ENCODE measurements around the gene PRODH. TPM values are rescaled to one million over a fixed set of nuclear protein-coding genes. Genes with fewer than 3 reads are reported as not detected.
"Not testable (repeated sequence)": the region's sequence is repeated elsewhere in the genome, so short reads cannot be mapped to it uniquely, and the experiment has no call there.

PRODH gene
- total and polyA plus RNA-seq, 2 donors (not counting 3 experiments of a cell fraction or from before 2014, with no cell fraction given) = not detected

GRCh38 chr22:18961201-18961600 is 25.1 kb upstream of the PRODH start:
- CTCF ChIA-PET; H3K79me2 ChIP-seq (ENCODE audit: control insufficient read depth, insufficient read depth, low read length); dilution Hi-C loops (cut with MboI; ENCODE audit: extremely low pct_ligation_motif_present, low sequenced_read_pairs); H3K4me1 ChIP-seq (ENCODE audit: control insufficient read depth, extremely low read depth, insufficient read depth, low read length); H3K9me1 ChIP-seq (replicated peaks; ENCODE audit: control insufficient read depth, extremely low read depth, insufficient read depth, low read length); H3K4me2 ChIP-seq (ENCODE audit: insufficient read depth, low read length); H4K20me1 ChIP-seq (replicated peaks; ENCODE audit: control insufficient read depth, extremely low read depth, insufficient read depth, low read length); H3K9me3 ChIP-seq (replicated peaks; ENCODE audit: control insufficient read depth, insufficient read depth, low read length); H2AFZ ChIP-seq (ENCODE audit: low read depth, low read length); H3K36me3 ChIP-seq (ENCODE audit: control insufficient read depth in 2 of 2, extremely low read depth in 1 of 2, insufficient read depth in 2 of 2, low read length in 2 of 2); FAIRE-seq; DNase-seq (ENCODE audit: low read depth, low spot score); intact Hi-C loops (cut with micrococcal nuclease); POLR2A ChIA-PET; H3K27ac ChIP-seq (ENCODE audit: insufficient read depth, low read depth, low read length); H3K9ac ChIP-seq (replicated peaks; ENCODE audit: extremely low read depth, insufficient read depth, low read length); H3K4me3 ChIP-seq (replicated peaks in 1 of 3; ENCODE audit: insufficient read depth in 1 of 3, low read depth in 1 of 3, low read length in 3 of 3); H3K27me3 ChIP-seq (ENCODE audit: control insufficient read depth in 2 of 2, insufficient read depth in 2 of 2, low read length in 2 of 2); BruUV-seq (replicated peaks): not testable (repeated sequence)

DNA sequence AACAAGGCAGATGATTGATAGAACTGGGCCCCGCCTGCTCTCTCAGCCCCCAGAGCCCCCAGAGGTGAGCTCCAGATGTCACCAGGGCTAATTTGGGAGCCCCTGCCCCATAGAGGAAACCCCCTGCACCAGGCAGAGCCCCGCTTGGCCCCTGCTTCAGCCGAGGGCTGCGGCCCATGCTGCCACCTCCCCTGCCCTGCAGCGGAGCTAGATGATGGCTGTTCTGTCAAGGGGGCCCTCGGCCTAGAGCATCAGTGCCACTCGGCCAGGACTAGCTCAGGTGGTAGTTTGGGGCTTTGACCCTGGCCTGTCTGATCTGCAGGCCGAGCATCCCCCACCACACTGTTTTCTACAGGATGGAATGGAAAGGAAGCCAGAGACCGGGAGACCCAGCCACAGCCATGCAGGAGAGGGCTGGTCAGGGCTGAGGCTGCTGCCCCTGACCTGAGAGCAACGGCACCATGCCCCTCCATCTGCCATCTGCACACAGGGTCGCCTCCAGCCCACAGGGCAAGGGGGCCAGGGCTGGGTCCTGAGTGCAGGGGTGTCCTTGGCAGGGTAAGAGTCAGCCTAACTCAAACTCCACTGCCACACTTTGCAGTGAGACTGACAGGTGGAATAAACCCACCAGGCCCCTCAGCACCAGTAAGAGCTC is 24.2 kb upstream of the PRODH start:
- dilution Hi-C loops (cut with MboI; ENCODE audit: extremely low pct_ligation_motif_present, low sequenced_read_pairs); FAIRE-seq; BruUV-seq (replicated peaks): not testable (repeated sequence)

DNA sequence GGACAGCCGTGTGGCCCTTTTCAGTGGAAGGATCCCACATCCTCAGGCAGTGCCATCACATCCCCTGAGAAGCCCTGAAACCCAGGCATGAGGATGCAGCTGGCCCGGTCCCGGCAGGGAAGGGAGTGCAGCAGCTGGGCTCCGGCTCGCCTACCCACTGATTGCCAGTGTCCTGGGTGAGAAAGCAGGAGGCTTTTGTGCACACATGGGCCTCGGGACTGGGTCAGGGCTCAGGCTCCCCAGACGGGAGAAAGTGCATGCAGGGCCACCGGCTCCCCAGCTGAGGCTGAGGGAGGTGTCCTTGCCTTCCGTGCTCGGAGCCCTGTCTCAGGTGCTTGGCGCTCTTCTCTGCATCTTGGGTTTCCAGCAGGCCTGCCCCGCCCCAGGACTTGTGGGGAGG is 23.6 kb upstream of the PRODH start:
- intact Hi-C loops (cut with micrococcal nuclease); dilution Hi-C loops (cut with MboI; ENCODE audit: extremely low pct_ligation_motif_present, low sequenced_read_pairs); H3K79me2 ChIP-seq (ENCODE audit: control insufficient read depth, insufficient read depth, low read length); H3K4me3 ChIP-seq (replicated peaks in 1 of 3; ENCODE audit: insufficient read depth in 1 of 3, low read depth in 1 of 3, low read length in 3 of 3); H3K9me3 ChIP-seq (replicated peaks; ENCODE audit: control insufficient read depth, insufficient read depth, low read length); H3K9ac ChIP-seq (replicated peaks; ENCODE audit: extremely low read depth, insufficient read depth, low read length); DNase-seq (ENCODE audit: low read depth, low spot score); H3K27ac ChIP-seq (ENCODE audit: insufficient read depth, low read depth, low read length); H3K9me1 ChIP-seq (replicated peaks; ENCODE audit: control insufficient read depth, extremely low read depth, insufficient read depth, low read length); H3K36me3 ChIP-seq (ENCODE audit: control insufficient read depth in 2 of 2, extremely low read depth in 1 of 2, insufficient read depth in 2 of 2, low read length in 2 of 2); POLR2A ChIA-PET; H3K27me3 ChIP-seq (ENCODE audit: control insufficient read depth in 2 of 2, insufficient read depth in 2 of 2, low read length in 2 of 2); FAIRE-seq; H4K20me1 ChIP-seq (replicated peaks; ENCODE audit: control insufficient read depth, extremely low read depth, insufficient read depth, low read length); H3K4me1 ChIP-seq (ENCODE audit: control insufficient read depth, extremely low read depth, insufficient read depth, low read length); CTCF ChIA-PET; H2AFZ ChIP-seq (ENCODE audit: low read depth, low read length); BruUV-seq (replicated peaks); H3K4me2 ChIP-seq (ENCODE audit: insufficient read depth, low read length): not testable (repeated sequence)

More for the DNA sequence above, 24.2 kb upstream of the PRODH start:
- H3K4me2 ChIP-seq (ENCODE audit: insufficient read depth, low read length); H4K20me1 ChIP-seq (replicated peaks; ENCODE audit: control insufficient read depth, extremely low read depth, insufficient read depth, low read length); H3K79me2 ChIP-seq (ENCODE audit: control insufficient read depth, insufficient read depth, low read length); H2AFZ ChIP-seq (ENCODE audit: low read depth, low read length); H3K9me1 ChIP-seq (replicated peaks; ENCODE audit: control insufficient read depth, extremely low read depth, insufficient read depth, low read length); H3K9me3 ChIP-seq (replicated peaks; ENCODE audit: control insufficient read depth, insufficient read depth, low read length); POLR2A ChIA-PET; H3K9ac ChIP-seq (replicated peaks; ENCODE audit: extremely low read depth, insufficient read depth, low read length); CTCF ChIA-PET; H3K4me1 ChIP-seq (ENCODE audit: control insufficient read depth, extremely low read depth, insufficient read depth, low read length); H3K36me3 ChIP-seq (ENCODE audit: control insufficient read depth in 2 of 2, extremely low read depth in 1 of 2, insufficient read depth in 2 of 2, low read length in 2 of 2); DNase-seq (ENCODE audit: low read depth, low spot score); intact Hi-C loops (cut with micrococcal nuclease); H3K27me3 ChIP-seq (ENCODE audit: control insufficient read depth in 2 of 2, insufficient read depth in 2 of 2, low read length in 2 of 2); H3K4me3 ChIP-seq (replicated peaks in 1 of 3; ENCODE audit: insufficient read depth in 1 of 3, low read depth in 1 of 3, low read length in 3 of 3); H3K27ac ChIP-seq (ENCODE audit: insufficient read depth, low read depth, low read length): not testable (repeated sequence)

- H4K20me1 ChIP-seq (replicated peaks; ENCODE audit: control insufficient read depth, extremely low read depth, insufficient read depth, low read length); CTCF ChIA-PET; H3K4me3 ChIP-seq (replicated peaks in 1 of 3; ENCODE audit: insufficient read depth in 1 of 3, low read depth in 1 of 3, low read length in 3 of 3); H3K9me3 ChIP-seq (replicated peaks; ENCODE audit: control insufficient read depth, insufficient read depth, low read length); FAIRE-seq; H3K9me1 ChIP-seq (replicated peaks; ENCODE audit: control insufficient read depth, extremely low read depth, insufficient read depth, low read length); H2AFZ ChIP-seq (ENCODE audit: low read depth, low read length); POLR2A ChIA-PET; H3K9ac ChIP-seq (replicated peaks; ENCODE audit: extremely low read depth, insufficient read depth, low read length); H3K4me2 ChIP-seq (ENCODE audit: insufficient read depth, low read length); H3K79me2 ChIP-seq (ENCODE audit: control insufficient read depth, insufficient read depth, low read length); H3K36me3 ChIP-seq (ENCODE audit: control insufficient read depth in 2 of 2, extremely low read depth in 1 of 2, insufficient read depth in 2 of 2, low read length in 2 of 2); H3K4me1 ChIP-seq (ENCODE audit: control insufficient read depth, extremely low read depth, insufficient read depth, low read length); H3K27me3 ChIP-seq (ENCODE audit: control insufficient read depth in 2 of 2, insufficient read depth in 2 of 2, low read length in 2 of 2); DNase-seq (ENCODE audit: low read depth, low spot score); dilution Hi-C loops (cut with MboI; ENCODE audit: extremely low pct_ligation_motif_present, low sequenced_read_pairs); H3K27ac ChIP-seq (ENCODE audit: insufficient read depth, low read depth, low read length); BruUV-seq (replicated peaks); intact Hi-C loops (cut with micrococcal nuclease): not testable (repeated sequence)
These were observed 23.2 kb upstream of the PRODH start for GRCh38 chr22:18959266-18959665.

All from endothelial cell of umbilical vein (primary cell).